ENCODE results near the gene HSPA14. TPM values are rescaled to one million over a fixed set of nuclear protein-coding genes. Genes with fewer than 3 reads are reported as not detected.
"Not testable (repeated sequence)": the region's sequence is repeated elsewhere in the genome, so short reads cannot be mapped to it uniquely, and the experiment has no call there.

Gene HSPA14
- total RNA-seq, 2 donors from 2014 or later: 6.7 to 11.5 TPM

GRCh38 chr10:14904316-14904732 is 66.2 kb downstream of the HSPA14 start:
- H3K4me1 ChIP-seq (replicated peaks): no peaks in the 10 kb centered on the region
- TF ChIP-seq CTCF (IDR thresholded peaks at IDR 0.05) (peak in 3 of 4 experiments; percentile 24 to 42 (median 26)), POLR2AphosphoS5 (IDR thresholded peaks at IDR 0.05) (no peak)
- intact Hi-C loops (cut with DNase I): no loop called here
- DNase-seq (ENCODE audit: low spot score): no peak
- 67% methylated on average over 1 of the region's 1 CpG for WGBS
- H3K36me3 ChIP-seq: no peaks in the 10 kb centered on the region
- no peaks in the 10 kb centered on the region for H3K9me3 ChIP-seq
- H3K27me3 ChIP-seq (replicated peaks; ENCODE audit: insufficient read depth): no peaks in the 10 kb centered on the region
- no peak overlapping the region for H3K27ac ChIP-seq
- no peak overlapping the region for H3K4me3 ChIP-seq

DNA sequence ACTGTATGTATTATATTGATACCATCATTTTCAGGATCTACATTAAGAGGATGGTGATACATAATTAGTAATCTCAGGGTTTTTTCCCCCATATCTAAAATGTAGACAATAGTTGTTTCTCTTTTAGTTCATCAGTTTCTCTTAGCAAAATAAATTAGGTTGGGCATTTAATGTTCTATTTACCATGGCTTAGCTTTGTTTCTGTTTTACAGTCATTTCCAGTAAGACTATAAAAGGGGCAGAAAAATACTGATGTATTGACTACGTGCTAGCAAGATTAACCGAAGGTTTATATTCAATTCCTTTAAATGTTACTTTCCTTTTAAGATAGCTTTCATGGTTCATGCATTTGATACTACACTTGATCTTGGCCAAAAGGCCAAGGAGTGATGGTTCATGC is 66.8 kb downstream of the HSPA14 start:
- H3K4me1 ChIP-seq (replicated peaks): peaks cover 3% of the 10 kb centered on the region
- DNase-seq (ENCODE audit: low spot score): no peak
- intact Hi-C loops (cut with DNase I): no loop called here
- no peak for TF ChIP-seq POLR2AphosphoS5 (IDR thresholded peaks at IDR 0.05)
- TF ChIP-seq POLR2A (IDR thresholded peaks at IDR 0.05): no peak
- no peak for TF ChIP-seq CTCF (IDR thresholded peaks at IDR 0.05)
- no peaks in the 10 kb centered on the region for H3K9me3 ChIP-seq
- H3K27me3 ChIP-seq (replicated peaks; ENCODE audit: insufficient read depth): no peaks in the 10 kb centered on the region
- no peaks in the 10 kb centered on the region for H3K36me3 ChIP-seq
- WGBS: 74% methylated on average over 2 of the region's 2 CpGs
- peak overlapping the region in 1 of 2 donors; percentile 71 for H3K27ac ChIP-seq
- H3K4me3 ChIP-seq: no peak overlapping the region

- peaks cover 4% of the 10 kb centered on the region for H3K4me1 ChIP-seq (replicated peaks)
- WGBS: 70% methylated on average over 2 of the region's 2 CpGs
- peak overlapping the region; percentile 59 to 71 for H3K27ac ChIP-seq
- H3K27me3 ChIP-seq (replicated peaks; ENCODE audit: insufficient read depth): no peaks in the 10 kb centered on the region
- H3K36me3 ChIP-seq: no peaks in the 10 kb centered on the region
- DNase-seq (ENCODE audit: low spot score): no peak
- TF ChIP-seq CTCF (IDR thresholded peaks at IDR 0.05): no peak
- no peak for TF ChIP-seq POLR2AphosphoS5 (IDR thresholded peaks at IDR 0.05)
- intact Hi-C loops (cut with DNase I): no loop called here
- no peak overlapping the region for H3K4me3 ChIP-seq
- no peaks in the 10 kb centered on the region for H3K9me3 ChIP-seq
These were observed 67.8 kb downstream of the HSPA14 start for GRCh38 chr10:14905890-14906289.

GRCh38 chr10:14906765-14907164 is 68.7 kb downstream of the HSPA14 start:
- peak overlapping the region in 1 of 2 donors; percentile 71 for H3K27ac ChIP-seq
- no peaks in the 10 kb centered on the region for H3K9me3 ChIP-seq
- H3K36me3 ChIP-seq: no peaks in the 10 kb centered on the region
- intact Hi-C loops (cut with DNase I): no loop called here
- H3K4me1 ChIP-seq (replicated peaks): peaks cover 4% of the 10 kb centered on the region
- TF ChIP-seq CTCF (IDR thresholded peaks at IDR 0.05): no peak
- TF ChIP-seq POLR2AphosphoS5 (IDR thresholded peaks at IDR 0.05): no peak
- no peak for TF ChIP-seq POLR2A (IDR thresholded peaks at IDR 0.05)
- no peak for DNase-seq (ENCODE audit: low spot score)
- no peak overlapping the region for H3K4me3 ChIP-seq
- H3K27me3 ChIP-seq (replicated peaks; ENCODE audit: insufficient read depth): no peaks in the 10 kb centered on the region
- WGBS: 87% methylated on average over 2 of the region's 2 CpGs

GRCh38 chr10:14907591-14907990 is 69.5 kb downstream of the HSPA14 start:
- H3K27ac ChIP-seq: peak overlapping the region in 1 of 2 donors; percentile 43
- intact Hi-C loops (cut with DNase I); H3K4me1 ChIP-seq (replicated peaks); DNase-seq (ENCODE audit: low spot score); H3K36me3 ChIP-seq; H3K27me3 ChIP-seq (replicated peaks; ENCODE audit: insufficient read depth); H3K4me3 ChIP-seq; H3K9me3 ChIP-seq: not testable (repeated sequence)
- WGBS: 98% methylated on average over 4 of the region's 4 CpGs
